Activated T-cell treated with anti-CD3 and anti-CD28 coated beads, Interleukin-2, amount 50 U/mL, for 24 hours (primary cell): ENCODE data around the gene SLC35F3.
"Not testable (repeated sequence)": the region's sequence is repeated elsewhere in the genome, so short reads cannot be mapped to it uniquely, and the experiment has no call there.

Source experiments
- DNase-seq: peaks from one replicate; pipeline ENCODE4 v3.0.0-alpha.2; 2020
- H3K27ac Mint-ChIP-seq: 2 replicates; pipeline ENCODE4 v1.8.0; 2020; ENCODE audit warnings: mild to moderate bottlenecking, mixed read lengths
- H3K27me3 Mint-ChIP-seq: 2 replicates; pipeline ENCODE4 v1.8.0; 2020; ENCODE audit warnings: mixed read lengths
- H3K36me3 Mint-ChIP-seq: 2 replicates; pipeline ENCODE4 v1.8.0; 2020; ENCODE audit warnings: low read depth, mixed read lengths
- H3K4me1 Mint-ChIP-seq: 2 replicates; pipeline ENCODE4 v1.8.0; 2020; ENCODE audit warnings: low read depth, mixed read lengths
- H3K4me3 Mint-ChIP-seq: 2 replicates; pipeline ENCODE4 v1.8.0; 2020; ENCODE audit warnings: mild to moderate bottlenecking, moderate library complexity, mixed read lengths
- H3K9me3 Mint-ChIP-seq: 2 replicates; pipeline ENCODE4 v1.8.0; 2020; ENCODE audit warnings: mixed read lengths

Gene SLC35F3

GRCh38 chr1:234231061-234231892 lies 326.8 kb downstream of the SLC35F3 start:
- peaks cover 52% of the 10 kb centered on the region for H3K27me3 Mint-ChIP-seq
- no peak overlapping the region for H3K4me3 Mint-ChIP-seq
- H3K9me3 Mint-ChIP-seq, result no peaks in the 10 kb centered on the region
- H3K27ac Mint-ChIP-seq, result no peak overlapping the region
- peaks cover 9% of the 10 kb centered on the region for H3K4me1 Mint-ChIP-seq
- DNase-seq, result no peak
- no peaks in the 10 kb centered on the region for H3K36me3 Mint-ChIP-seq

- H3K4me3 Mint-ChIP-seq, result no peak overlapping the region
- no peak overlapping the region for H3K27ac Mint-ChIP-seq
- no peak for DNase-seq
- no peaks in the 10 kb centered on the region for H3K36me3 Mint-ChIP-seq
- H3K27me3 Mint-ChIP-seq, result peaks cover 51% of the 10 kb centered on the region
- H3K4me1 Mint-ChIP-seq, result peaks cover 9% of the 10 kb centered on the region
- H3K9me3 Mint-ChIP-seq, result no peaks in the 10 kb centered on the region
These were observed 327.4 kb downstream of the SLC35F3 start for GRCh38 chr1:234231893-234232276.

GRCh38 chr1:234234199-234234598 lies 329.7 kb downstream of the SLC35F3 start:
- Mint-ChIP-seq H3K4me1 (peaks cover 9% of the 10 kb centered on the region), H3K9me3 (no peaks in the 10 kb centered on the region), H3K4me3 (no peak overlapping the region), H3K27me3 (peaks cover 49% of the 10 kb centered on the region), H3K36me3 (no peaks in the 10 kb centered on the region), H3K27ac (no peak overlapping the region)
- DNase-seq, result no peak

- Mint-ChIP-seq H3K27me3 (peaks cover 46% of the 10 kb centered on the region), H3K36me3 (no peaks in the 10 kb centered on the region), H3K4me3 (no peak overlapping the region), H3K9me3 (no peaks in the 10 kb centered on the region), H3K4me1 (peaks cover 6% of the 10 kb centered on the region), H3K27ac (no peak overlapping the region)
- DNase-seq, result no peak
These were observed 331.0 kb downstream of the SLC35F3 start for GRCh38 chr1:234235434-234235881.

- no peaks in the 10 kb centered on the region for H3K4me1 Mint-ChIP-seq
- H3K9me3 Mint-ChIP-seq, result no peaks in the 10 kb centered on the region
- H3K4me3 Mint-ChIP-seq, result no peak overlapping the region
- DNase-seq, result no peak
- H3K27me3 Mint-ChIP-seq, result peaks cover 42% of the 10 kb centered on the region
- H3K27ac Mint-ChIP-seq, result no peak overlapping the region
- no peaks in the 10 kb centered on the region for H3K36me3 Mint-ChIP-seq
These were observed 332.9 kb downstream of the SLC35F3 start for GRCh38 chr1:234237393-234237792.

GRCh38 chr1:234238060-234238459 lies 333.6 kb downstream of the SLC35F3 start:
- DNase-seq, result no peak
- Mint-ChIP-seq H3K27ac (no peak overlapping the region), H3K4me3 (no peak overlapping the region), H3K27me3 (peaks cover 37% of the 10 kb centered on the region), H3K4me1 (no peaks in the 10 kb centered on the region), H3K36me3 (no peaks in the 10 kb centered on the region), H3K9me3 (no peaks in the 10 kb centered on the region)

GRCh38 chr1:234239515-234239914 lies 335.0 kb downstream of the SLC35F3 start:
- Mint-ChIP-seq H3K4me3 (no peak overlapping the region), H3K36me3 (no peaks in the 10 kb centered on the region), H3K27ac (no peak overlapping the region), H3K9me3 (no peaks in the 10 kb centered on the region), H3K4me1 (peaks cover 4% of the 10 kb centered on the region), H3K27me3 (peaks cover 40% of the 10 kb centered on the region)
- DNase-seq, result no peak

GRCh38 chr1:234239936-234240335 lies 335.5 kb downstream of the SLC35F3 start:
- H3K4me1 Mint-ChIP-seq, result peaks cover 7% of the 10 kb centered on the region

GRCh38 chr1:234240680-234241079 lies 336.2 kb downstream of the SLC35F3 start:
- Mint-ChIP-seq H3K27ac (no peak overlapping the region), H3K4me1 (peaks cover 9% of the 10 kb centered on the region), H3K4me3 (no peak overlapping the region), H3K36me3 (no peaks in the 10 kb centered on the region), H3K9me3 (no peaks in the 10 kb centered on the region), H3K27me3 (peaks cover 41% of the 10 kb centered on the region)
- DNase-seq, result no peak

More at GRCh38 chr1:234239936-234240335, 335.5 kb downstream of the SLC35F3 start:
- Mint-ChIP-seq H3K4me3 (no peak overlapping the region), H3K27me3 (peaks cover 42% of the 10 kb centered on the region), H3K9me3 (no peaks in the 10 kb centered on the region), H3K27ac (no peak overlapping the region), H3K36me3 (no peaks in the 10 kb centered on the region)
- DNase-seq, result no peak

GRCh38 chr1:234241941-234242490 lies 337.5 kb downstream of the SLC35F3 start:
- no peak for DNase-seq
- Mint-ChIP-seq H3K4me1 (peaks cover 11% of the 10 kb centered on the region), H3K4me3 (no peak overlapping the region), H3K9me3 (no peaks in the 10 kb centered on the region), H3K27ac (no peak overlapping the region), H3K36me3 (no peaks in the 10 kb centered on the region), H3K27me3 (peaks cover 43% of the 10 kb centered on the region)

GRCh38 chr1:234243521-234244260 lies 339.2 kb downstream of the SLC35F3 start:
- Mint-ChIP-seq H3K4me3 (no peak overlapping the region), H3K27me3 (peaks cover 43% of the 10 kb centered on the region), H3K27ac (no peak overlapping the region), H3K4me1 (peaks cover 13% of the 10 kb centered on the region), H3K9me3 (peaks cover 4% of the 10 kb centered on the region), H3K36me3 (no peaks in the 10 kb centered on the region)
- no peak for DNase-seq

GRCh38 chr1:234244482-234244881 lies 340.0 kb downstream of the SLC35F3 start:
- Mint-ChIP-seq H3K27me3 (peaks cover 35% of the 10 kb centered on the region), H3K4me1 (peaks cover 13% of the 10 kb centered on the region), H3K27ac (no peak overlapping the region), H3K9me3 (peaks cover 4% of the 10 kb centered on the region), H3K36me3 (no peaks in the 10 kb centered on the region), H3K4me3 (no peak overlapping the region)
- DNase-seq, result no peak

- Mint-ChIP-seq H3K4me3 (no peak overlapping the region), H3K27me3 (peaks cover 27% of the 10 kb centered on the region), H3K27ac (no peak overlapping the region)
These were observed 342.2 kb downstream of the SLC35F3 start for GRCh38 chr1:234246638-234247116.

GRCh38 chr1:234247746-234248145 lies 343.3 kb downstream of the SLC35F3 start:
- Mint-ChIP-seq H3K27me3 (peaks cover 29% of the 10 kb centered on the region), H3K4me1 (peaks cover 13% of the 10 kb centered on the region)
- not testable (repeated sequence) for H3K27ac Mint-ChIP-seq, DNase-seq, H3K9me3 Mint-ChIP-seq, H3K4me3 Mint-ChIP-seq, H3K36me3 Mint-ChIP-seq

More at GRCh38 chr1:234246638-234247116, 342.2 kb downstream of the SLC35F3 start:
- DNase-seq, result no peak
- H3K9me3 Mint-ChIP-seq, result peaks cover 4% of the 10 kb centered on the region
- peaks cover 13% of the 10 kb centered on the region for H3K4me1 Mint-ChIP-seq
- H3K36me3 Mint-ChIP-seq, result no peaks in the 10 kb centered on the region
